ENCODE data around the gene PRDM1. TPM values are rescaled to one million over a fixed set of nuclear protein-coding genes. Genes with fewer than 3 reads are reported as not detected.

The PRDM1 gene
- total and polyA plus RNA-seq, 9 donors = 2.5 to 7.8 (median 3.7) TPM

- Histone ChIP-seq H3K36me3 (ENCODE audit: control insufficient read depth, insufficient read depth, low read length) (no peaks in the 10 kb centered on the region), H3K4me1 (ENCODE audit: control insufficient read depth, insufficient read depth, low read length) (no peaks in the 10 kb centered on the region), H3K27ac (ENCODE audit: low read length) (no peak overlapping the region), H3K4me3 (ENCODE audit: low read length) (no peak overlapping the region), H3K27me3 (ENCODE audit: control insufficient read depth, insufficient read depth, low read length) (peaks cover 2% of the 10 kb centered on the region), H3K9me3 (replicated peaks; ENCODE audit: control insufficient read depth, low read depth, low read length) (no peaks in the 10 kb centered on the region)
- no peak for DNase-seq
- 84% methylated on average over 3 of the region's 9 CpGs for WGBS (ENCODE audit: insufficient coverage)
These were observed 17.6 kb downstream of the PRDM1 start for GRCh38 chr6:106103728-106104109.

GRCh38 chr6:106104476-106104875 is 18.3 kb downstream of the PRDM1 start:
- Histone ChIP-seq H3K27ac (ENCODE audit: low read length) (no peak overlapping the region), H3K36me3 (ENCODE audit: control insufficient read depth, insufficient read depth, low read length) (no peaks in the 10 kb centered on the region), H3K4me1 (ENCODE audit: control insufficient read depth, insufficient read depth, low read length) (no peaks in the 10 kb centered on the region), H3K27me3 (ENCODE audit: control insufficient read depth, insufficient read depth, low read length) (peaks cover 2% of the 10 kb centered on the region), H3K9me3 (replicated peaks; ENCODE audit: control insufficient read depth, low read depth, low read length) (no peaks in the 10 kb centered on the region), H3K4me3 (ENCODE audit: low read length) (no peak overlapping the region)
- no peak for DNase-seq
- WGBS (ENCODE audit: insufficient coverage) = 86% methylated on average over 6 of the region's 7 CpGs

GRCh38 chr6:106104941-106105340 is 18.8 kb downstream of the PRDM1 start:
- Histone ChIP-seq H3K36me3 (ENCODE audit: control insufficient read depth, insufficient read depth, low read length) (no peaks in the 10 kb centered on the region), H3K4me1 (ENCODE audit: control insufficient read depth, insufficient read depth, low read length) (no peaks in the 10 kb centered on the region)

GRCh38 chr6:106105493-106105892 is 19.4 kb downstream of the PRDM1 start:
- 93% methylated on average over 15 of the region's 22 CpGs for WGBS (ENCODE audit: insufficient coverage)
- Histone ChIP-seq H3K27me3 (ENCODE audit: control insufficient read depth, insufficient read depth, low read length) (peaks cover 2% of the 10 kb centered on the region), H3K36me3 (ENCODE audit: control insufficient read depth, insufficient read depth, low read length) (no peaks in the 10 kb centered on the region)

More at GRCh38 chr6:106104941-106105340, 18.8 kb downstream of the PRDM1 start:
- WGBS (ENCODE audit: insufficient coverage) = 94% methylated on average over 20 of the region's 21 CpGs
- no peak overlapping the region for H3K27ac ChIP-seq (ENCODE audit: low read length)
- no peak overlapping the region for H3K4me3 ChIP-seq (ENCODE audit: low read length)
- H3K27me3 ChIP-seq (ENCODE audit: control insufficient read depth, insufficient read depth, low read length) = peaks cover 2% of the 10 kb centered on the region
- no peaks in the 10 kb centered on the region for H3K9me3 ChIP-seq (replicated peaks; ENCODE audit: control insufficient read depth, low read depth, low read length)
- DNase-seq = no peak

GRCh38 chr6:106106276-106107042 is 20.3 kb downstream of the PRDM1 start:
- H3K36me3 ChIP-seq (ENCODE audit: control insufficient read depth, insufficient read depth, low read length) = no peaks in the 10 kb centered on the region
- H3K27me3 ChIP-seq (ENCODE audit: control insufficient read depth, insufficient read depth, low read length) = peaks cover 2% of the 10 kb centered on the region
- 84% methylated on average over 11 of the region's 12 CpGs for WGBS (ENCODE audit: insufficient coverage)
- DNase-seq = no peak
- no peaks in the 10 kb centered on the region for H3K9me3 ChIP-seq (replicated peaks; ENCODE audit: control insufficient read depth, low read depth, low read length)
- no peak overlapping the region for H3K27ac ChIP-seq (ENCODE audit: low read length)
- H3K4me3 ChIP-seq (ENCODE audit: low read length) = no peak overlapping the region
- H3K4me1 ChIP-seq (ENCODE audit: control insufficient read depth, insufficient read depth, low read length) = no peaks in the 10 kb centered on the region

More at GRCh38 chr6:106105493-106105892, 19.4 kb downstream of the PRDM1 start:
- no peak for DNase-seq
- H3K27ac ChIP-seq (ENCODE audit: low read length) = no peak overlapping the region
- H3K4me3 ChIP-seq (ENCODE audit: low read length) = no peak overlapping the region
- no peaks in the 10 kb centered on the region for H3K4me1 ChIP-seq (ENCODE audit: control insufficient read depth, insufficient read depth, low read length)
- no peaks in the 10 kb centered on the region for H3K9me3 ChIP-seq (replicated peaks; ENCODE audit: control insufficient read depth, low read depth, low read length)

GRCh38 chr6:106107043-106107613 is 21.0 kb downstream of the PRDM1 start:
- WGBS (ENCODE audit: insufficient coverage) = 88% methylated on average over 12 of the region's 14 CpGs
- Histone ChIP-seq H3K36me3 (ENCODE audit: control insufficient read depth, insufficient read depth, low read length) (no peaks in the 10 kb centered on the region), H3K4me1 (ENCODE audit: control insufficient read depth, insufficient read depth, low read length) (no peaks in the 10 kb centered on the region), H3K9me3 (replicated peaks; ENCODE audit: control insufficient read depth, low read depth, low read length) (no peaks in the 10 kb centered on the region), H3K27ac (ENCODE audit: low read length) (no peak overlapping the region), H3K4me3 (ENCODE audit: low read length) (no peak overlapping the region), H3K27me3 (ENCODE audit: control insufficient read depth, insufficient read depth, low read length) (peaks cover 2% of the 10 kb centered on the region)
- no peak for DNase-seq

- H3K4me3 ChIP-seq (ENCODE audit: low read length) = no peak overlapping the region
- no peak for DNase-seq
- no peaks in the 10 kb centered on the region for H3K36me3 ChIP-seq (ENCODE audit: control insufficient read depth, insufficient read depth, low read length)
- no CpG with 5 or more reads among the region's 6 CpGs for WGBS (ENCODE audit: insufficient coverage)
- no peaks in the 10 kb centered on the region for H3K4me1 ChIP-seq (ENCODE audit: control insufficient read depth, insufficient read depth, low read length)
- H3K9me3 ChIP-seq (replicated peaks; ENCODE audit: control insufficient read depth, low read depth, low read length) = no peaks in the 10 kb centered on the region
- no peak overlapping the region for H3K27ac ChIP-seq (ENCODE audit: low read length)
- H3K27me3 ChIP-seq (ENCODE audit: control insufficient read depth, insufficient read depth, low read length) = peaks cover 2% of the 10 kb centered on the region
These were observed 22.0 kb downstream of the PRDM1 start for GRCh38 chr6:106108129-106108528.

GRCh38 chr6:106109029-106109428 is 22.9 kb downstream of the PRDM1 start:
- H3K27ac ChIP-seq (ENCODE audit: low read length) = no peak overlapping the region
- no peaks in the 10 kb centered on the region for H3K4me1 ChIP-seq (ENCODE audit: control insufficient read depth, insufficient read depth, low read length)
- no peaks in the 10 kb centered on the region for H3K9me3 ChIP-seq (replicated peaks; ENCODE audit: control insufficient read depth, low read depth, low read length)
- H3K4me3 ChIP-seq (ENCODE audit: low read length) = no peak overlapping the region
- no CpG with 5 or more reads among the region's 3 CpGs for WGBS (ENCODE audit: insufficient coverage)
- no peaks in the 10 kb centered on the region for H3K36me3 ChIP-seq (ENCODE audit: control insufficient read depth, insufficient read depth, low read length)
- DNase-seq = no peak
- no peaks in the 10 kb centered on the region for H3K27me3 ChIP-seq (ENCODE audit: control insufficient read depth, insufficient read depth, low read length)

GRCh38 chr6:106110164-106110826 is 24.2 kb downstream of the PRDM1 start:
- 81% methylated on average over 6 of the region's 10 CpGs for WGBS (ENCODE audit: insufficient coverage)
- no peak for DNase-seq
- no peaks in the 10 kb centered on the region for H3K27me3 ChIP-seq (ENCODE audit: control insufficient read depth, insufficient read depth, low read length)
- no peak overlapping the region for H3K27ac ChIP-seq (ENCODE audit: low read length)
- no peaks in the 10 kb centered on the region for H3K9me3 ChIP-seq (replicated peaks; ENCODE audit: control insufficient read depth, low read depth, low read length)
- no peaks in the 10 kb centered on the region for H3K36me3 ChIP-seq (ENCODE audit: control insufficient read depth, insufficient read depth, low read length)
- H3K4me3 ChIP-seq (ENCODE audit: low read length) = no peak overlapping the region
- H3K4me1 ChIP-seq (ENCODE audit: control insufficient read depth, insufficient read depth, low read length) = no peaks in the 10 kb centered on the region

- DNase-seq = no peak
- H3K27ac ChIP-seq (ENCODE audit: low read length) = no peak overlapping the region
- H3K27me3 ChIP-seq (ENCODE audit: control insufficient read depth, insufficient read depth, low read length) = no peaks in the 10 kb centered on the region
- H3K4me3 ChIP-seq (ENCODE audit: low read length) = no peak overlapping the region
- no CpG with 5 or more reads among the region's 2 CpGs for WGBS (ENCODE audit: insufficient coverage)
- H3K36me3 ChIP-seq (ENCODE audit: control insufficient read depth, insufficient read depth, low read length) = no peaks in the 10 kb centered on the region
- H3K4me1 ChIP-seq (ENCODE audit: control insufficient read depth, insufficient read depth, low read length) = peaks cover 4% of the 10 kb centered on the region
- H3K9me3 ChIP-seq (replicated peaks; ENCODE audit: control insufficient read depth, low read depth, low read length) = no peaks in the 10 kb centered on the region
These were observed 26.3 kb downstream of the PRDM1 start for GRCh38 chr6:106112433-106112832.
